ENCODE results near the gene FCRL3.

Gene FCRL3

DNA sequence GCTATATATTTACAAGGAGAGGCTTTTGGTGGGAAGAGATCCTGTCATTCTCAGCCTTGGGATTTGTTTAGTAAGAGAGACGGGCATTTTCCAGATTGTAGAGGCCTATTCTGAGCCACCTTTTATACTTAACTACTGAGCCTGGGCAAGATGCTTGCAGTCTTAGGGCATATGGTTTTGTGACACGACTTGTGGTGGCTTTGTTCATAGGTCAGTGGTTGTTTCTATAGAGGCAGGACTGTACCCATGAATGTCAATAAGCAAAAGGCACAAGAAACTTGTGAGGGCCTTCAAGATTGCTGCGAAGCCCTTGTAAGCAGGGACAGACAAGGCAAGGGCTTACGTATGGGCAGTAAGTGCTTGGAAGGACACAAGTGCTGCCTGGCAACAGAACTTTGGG lies 3.4 kb upstream of the FCRL3 start:
- Histone ChIP-seq H3F3A (ENCODE audit: control insufficient read depth, insufficient read depth) (peaks cover 17% of the 10 kb centered on the region), H3K4me2 (ENCODE audit: low read length) (peak overlapping the region; percentile 65), H3K27ac (ENCODE audit: low read depth, low read length) (peak overlapping the region; percentile 77)

DNA sequence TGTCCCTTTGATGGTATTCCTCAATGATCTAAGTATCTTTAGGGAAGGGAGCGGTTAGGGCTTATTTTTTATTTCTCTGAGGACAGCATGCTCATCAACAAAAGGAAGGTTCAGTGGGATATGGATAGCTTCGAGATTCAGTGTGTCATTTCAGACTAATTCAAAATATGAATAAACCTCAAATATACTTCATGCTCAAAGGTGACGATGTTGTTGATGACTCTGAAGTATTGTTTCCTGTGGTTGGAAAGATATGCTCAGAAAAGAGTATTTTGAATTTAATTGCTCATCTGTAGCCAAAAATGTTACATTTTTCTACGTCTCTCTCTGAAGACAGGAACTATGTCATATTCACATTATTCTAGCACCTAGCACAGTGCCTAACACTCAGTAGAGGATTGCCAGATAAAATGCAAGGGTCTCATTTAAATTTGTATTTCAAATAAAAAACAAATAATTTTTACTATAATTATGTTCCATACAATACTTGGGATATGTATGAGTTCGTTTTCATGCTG lies 1.8 kb upstream of the FCRL3 start:
- no peaks in the 10 kb centered on the region for H4K20me1 ChIP-seq (ENCODE audit: control insufficient read depth, insufficient read depth, low read depth, low read length)
- TF ChIP-seq, protein P1, sequence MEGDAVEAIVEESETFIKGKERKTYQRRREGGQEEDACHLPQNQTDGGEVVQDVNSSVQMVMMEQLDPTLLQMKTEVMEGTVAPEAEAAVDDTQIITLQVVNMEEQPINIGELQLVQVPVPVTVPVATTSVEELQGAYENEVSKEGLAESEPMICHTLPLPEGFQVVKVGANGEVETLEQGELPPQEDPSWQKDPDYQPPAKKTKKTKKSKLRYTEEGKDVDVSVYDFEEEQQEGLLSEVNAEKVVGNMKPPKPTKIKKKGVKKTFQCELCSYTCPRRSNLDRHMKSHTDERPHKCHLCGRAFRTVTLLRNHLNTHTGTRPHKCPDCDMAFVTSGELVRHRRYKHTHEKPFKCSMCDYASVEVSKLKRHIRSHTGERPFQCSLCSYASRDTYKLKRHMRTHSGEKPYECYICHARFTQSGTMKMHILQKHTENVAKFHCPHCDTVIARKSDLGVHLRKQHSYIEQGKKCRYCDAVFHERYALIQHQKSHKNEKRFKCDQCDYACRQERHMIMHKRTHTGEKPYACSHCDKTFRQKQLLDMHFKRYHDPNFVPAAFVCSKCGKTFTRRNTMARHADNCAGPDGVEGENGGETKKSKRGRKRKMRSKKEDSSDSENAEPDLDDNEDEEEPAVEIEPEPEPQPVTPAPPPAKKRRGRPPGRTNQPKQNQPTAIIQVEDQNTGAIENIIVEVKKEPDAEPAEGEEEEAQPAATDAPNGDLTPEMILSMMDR (IDR thresholded peaks at IDR 0.05; ENCODE audit: low read depth, low read length, poor library complexity, severe bottlenecking): no peak
- no peak for TF ChIP-seq EZH2phosphoT487 (IDR thresholded peaks at IDR 0.05; ENCODE audit: borderline replicate concordance, low read length)
- H3K4me1 ChIP-seq (ENCODE audit: control insufficient read depth, low read length): peaks cover 94% of the 10 kb centered on the region
- no peaks in the 10 kb centered on the region for H3K9me2 ChIP-seq (replicated peaks; ENCODE audit: control insufficient read depth, low read length)
- no peaks in the 10 kb centered on the region for H3K27me3 ChIP-seq (ENCODE audit: control insufficient read depth, low read length)
- no peaks in the 10 kb centered on the region for H3K79me2 ChIP-seq (ENCODE audit: control insufficient read depth, low read length)
- H3K9me3 ChIP-seq (ENCODE audit: control insufficient read depth, insufficient read depth, low read length): no peaks in the 10 kb centered on the region
- no peak overlapping the region for H3K4me3 ChIP-seq (ENCODE audit: low read length)
- H3K36me3 ChIP-seq (ENCODE audit: control insufficient read depth, low read length): no peaks in the 10 kb centered on the region
- peak overlapping the region; percentile 15; the same call in 1 of the 2 replicates for H3K4me2 ChIP-seq (ENCODE audit: low read length)
- peaks cover 14% of the 10 kb centered on the region for H3F3A ChIP-seq (ENCODE audit: control insufficient read depth, insufficient read depth)
- H3K27ac ChIP-seq (ENCODE audit: low read depth, low read length): no peak overlapping the region

More for the DNA sequence above, 3.4 kb upstream of the FCRL3 start:
- Histone ChIP-seq H3K9me2 (replicated peaks; ENCODE audit: control insufficient read depth, low read length) (no peaks in the 10 kb centered on the region), H3K79me2 (ENCODE audit: control insufficient read depth, low read length) (no peaks in the 10 kb centered on the region), H3K4me3 (ENCODE audit: low read length) (peak overlapping the region; percentile 48; the same call in 1 of the 2 replicates), H3K27me3 (ENCODE audit: control insufficient read depth, low read length) (no peaks in the 10 kb centered on the region), H4K20me1 (ENCODE audit: control insufficient read depth, insufficient read depth, low read depth, low read length) (no peaks in the 10 kb centered on the region), H3K4me1 (ENCODE audit: control insufficient read depth, low read length) (peaks cover 94% of the 10 kb centered on the region), H3K36me3 (ENCODE audit: control insufficient read depth, low read length) (no peaks in the 10 kb centered on the region), H3K9me3 (ENCODE audit: control insufficient read depth, insufficient read depth, low read length) (no peaks in the 10 kb centered on the region)
- no peak for TF ChIP-seq EZH2phosphoT487 (IDR thresholded peaks at IDR 0.05; ENCODE audit: borderline replicate concordance, low read length)
- TF ChIP-seq, protein P1 (IDR thresholded peaks at IDR 0.05; ENCODE audit: low read depth, low read length, poor library complexity, severe bottlenecking): no peak

- 0 out of 2 replicates have a peak overlapping the region, but pooled peaks have one; percentile 5 for H3K27ac ChIP-seq (ENCODE audit: low read depth, low read length)
- H3K36me3 ChIP-seq (ENCODE audit: control insufficient read depth, low read length): no peaks in the 10 kb centered on the region
- no peak for TF ChIP-seq EZH2phosphoT487 (IDR thresholded peaks at IDR 0.05; ENCODE audit: borderline replicate concordance, low read length)
- TF ChIP-seq, protein P1 (IDR thresholded peaks at IDR 0.05; ENCODE audit: low read depth, low read length, poor library complexity, severe bottlenecking): no peak
- no peaks in the 10 kb centered on the region for H3K79me2 ChIP-seq (ENCODE audit: control insufficient read depth, low read length)
- no peaks in the 10 kb centered on the region for H3K27me3 ChIP-seq (ENCODE audit: control insufficient read depth, low read length)
- peaks cover 14% of the 10 kb centered on the region for H3F3A ChIP-seq (ENCODE audit: control insufficient read depth, insufficient read depth)
- H3K9me3 ChIP-seq (ENCODE audit: control insufficient read depth, insufficient read depth, low read length): no peaks in the 10 kb centered on the region
- no peaks in the 10 kb centered on the region for H3K9me2 ChIP-seq (replicated peaks; ENCODE audit: control insufficient read depth, low read length)
- peak overlapping the region; percentile 45 for H3K4me2 ChIP-seq (ENCODE audit: low read length)
- H3K4me3 ChIP-seq (ENCODE audit: low read length): peak overlapping the region; percentile 23
- no peaks in the 10 kb centered on the region for H4K20me1 ChIP-seq (ENCODE audit: control insufficient read depth, insufficient read depth, low read depth, low read length)
- peaks cover 82% of the 10 kb centered on the region for H3K4me1 ChIP-seq (ENCODE audit: control insufficient read depth, low read length)
Measured at GRCh38 chr1:157700305-157700704, 264 bp downstream of the FCRL3 start.

All from DOHH2 (cell line).